ENCODE data around the gene LRRTM1.

Gene LRRTM1

GRCh38 chr2:80326214-80326613 lies 21.7 kb upstream of the LRRTM1 start:
- Histone ChIP-seq H3K4me3 (replicated peaks; ENCODE audit: insufficient read depth, low read length) (no peak overlapping the region), H3K27ac (replicated peaks) (no peak overlapping the region), H3K27me3 (ENCODE audit: insufficient read depth, poor library complexity, severe bottlenecking) (peaks cover 14% of the 10 kb centered on the region)
- no peak for DNase-seq (ENCODE audit: low read depth in 1 of 2, low spot score in 1 of 2)
- no peak for TF ChIP-seq GABPA (IDR thresholded peaks at IDR 0.05; ENCODE audit: low read depth)

GRCh38 chr2:80324525-80324924 lies 20.0 kb upstream of the LRRTM1 start:
- DNase-seq (ENCODE audit: low read depth in 1 of 2, low spot score in 1 of 2) = no peak
- TF ChIP-seq CTCF (IDR thresholded peaks at IDR 0.05; ENCODE audit: insufficient read depth, low read length) (no peak), GABPA (IDR thresholded peaks at IDR 0.05; ENCODE audit: low read depth) (no peak), REST (IDR thresholded peaks at IDR 0.05; ENCODE audit: insufficient replicate concordance, low read depth) (no peak), SPI1 (IDR thresholded peaks at IDR 0.05; ENCODE audit: borderline replicate concordance, low read depth) (no peak), POLR2AphosphoS5 (IDR thresholded peaks at IDR 0.05; ENCODE audit: low read depth) (no peak)
- Histone ChIP-seq H3K27me3 (ENCODE audit: insufficient read depth, poor library complexity, severe bottlenecking) (peaks cover 14% of the 10 kb centered on the region), H3K27ac (replicated peaks) (no peak overlapping the region), H3K4me3 (replicated peaks; ENCODE audit: insufficient read depth, low read length) (no peak overlapping the region)

GRCh38 chr2:80323610-80324009 lies 19.1 kb upstream of the LRRTM1 start:
- Histone ChIP-seq H3K4me3 (replicated peaks; ENCODE audit: insufficient read depth, low read length) (no peak overlapping the region), H3K27ac (replicated peaks) (no peak overlapping the region), H3K27me3 (ENCODE audit: insufficient read depth, poor library complexity, severe bottlenecking) (peaks cover 14% of the 10 kb centered on the region)
- DNase-seq (ENCODE audit: low read depth in 1 of 2, low spot score in 1 of 2) = no peak
- TF ChIP-seq REST (IDR thresholded peaks at IDR 0.05; ENCODE audit: insufficient replicate concordance, low read depth) (no peak), GABPA (IDR thresholded peaks at IDR 0.05; ENCODE audit: low read depth) (no peak)

GRCh38 chr2:80322958-80323357 lies 18.4 kb upstream of the LRRTM1 start:
- H3K27me3 ChIP-seq (ENCODE audit: insufficient read depth, poor library complexity, severe bottlenecking) = peaks cover 14% of the 10 kb centered on the region
- TF ChIP-seq GABPA (IDR thresholded peaks at IDR 0.05; ENCODE audit: low read depth) (no peak), POLR2AphosphoS5 (IDR thresholded peaks at IDR 0.05; ENCODE audit: low read depth) (no peak), SPI1 (IDR thresholded peaks at IDR 0.05; ENCODE audit: borderline replicate concordance, low read depth) (no peak)
- H3K27ac ChIP-seq (replicated peaks) = no peak overlapping the region
- DNase-seq (ENCODE audit: low read depth in 1 of 2, low spot score in 1 of 2) = no peak
- H3K4me3 ChIP-seq (replicated peaks; ENCODE audit: insufficient read depth, low read length) = no peak overlapping the region

- Histone ChIP-seq H3K27me3 (ENCODE audit: insufficient read depth, poor library complexity, severe bottlenecking) (peaks cover 14% of the 10 kb centered on the region), H3K27ac (replicated peaks) (no peak overlapping the region), H3K4me3 (replicated peaks; ENCODE audit: insufficient read depth, low read length) (no peak overlapping the region)
- TF ChIP-seq GABPA (IDR thresholded peaks at IDR 0.05; ENCODE audit: low read depth) (no peak), CTCF (IDR thresholded peaks at IDR 0.05; ENCODE audit: insufficient read depth, low read length) (no peak), REST (IDR thresholded peaks at IDR 0.05; ENCODE audit: insufficient replicate concordance, low read depth) (no peak), SPI1 (IDR thresholded peaks at IDR 0.05; ENCODE audit: borderline replicate concordance, low read depth) (no peak), POLR2AphosphoS5 (IDR thresholded peaks at IDR 0.05; ENCODE audit: low read depth) (no peak)
- no peak for DNase-seq (ENCODE audit: low read depth in 1 of 2, low spot score in 1 of 2)
Observed at GRCh38 chr2:80322311-80322920, 17.9 kb upstream of the LRRTM1 start.
